SK-N-DZ (cell line): ENCODE measurements around the gene PHLPP1.
A peak's percentile ranks its signal among the peaks of the same experiment; 100 is the strongest.

Experiments
- DNase-seq: peaks from one replicate; pipeline ENCODE4 v3.0.0-alpha.2; 2015; ENCODE audit warnings: low spot score

Gene PHLPP1

GRCh38 chr18:62847081-62847480 lies 131.7 kb downstream of the PHLPP1 start:
- no peak for DNase-seq

DNA sequence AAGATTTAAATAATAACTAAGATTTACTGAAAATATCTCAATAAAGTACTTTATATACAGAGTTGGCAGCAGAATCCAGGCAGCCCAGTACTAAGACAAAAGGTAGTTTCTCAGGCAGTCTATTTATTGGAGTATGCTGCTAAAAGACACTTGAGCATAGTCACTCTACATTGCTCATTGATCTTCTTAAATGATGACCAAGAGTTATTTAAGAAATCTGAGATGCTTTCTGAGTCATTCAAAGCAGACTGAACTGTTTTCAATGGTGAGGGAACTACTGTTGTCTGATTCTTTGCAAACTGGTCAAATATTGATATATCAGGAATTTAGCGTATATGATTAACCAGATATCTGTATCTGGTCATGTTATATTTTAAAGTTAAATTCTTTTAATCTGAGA lies 133.6 kb downstream of the PHLPP1 start:
- DNase-seq = no peak

GRCh38 chr18:62850619-62851306 lies 135.4 kb downstream of the PHLPP1 start:
- DNase-seq = no peak

DNA sequence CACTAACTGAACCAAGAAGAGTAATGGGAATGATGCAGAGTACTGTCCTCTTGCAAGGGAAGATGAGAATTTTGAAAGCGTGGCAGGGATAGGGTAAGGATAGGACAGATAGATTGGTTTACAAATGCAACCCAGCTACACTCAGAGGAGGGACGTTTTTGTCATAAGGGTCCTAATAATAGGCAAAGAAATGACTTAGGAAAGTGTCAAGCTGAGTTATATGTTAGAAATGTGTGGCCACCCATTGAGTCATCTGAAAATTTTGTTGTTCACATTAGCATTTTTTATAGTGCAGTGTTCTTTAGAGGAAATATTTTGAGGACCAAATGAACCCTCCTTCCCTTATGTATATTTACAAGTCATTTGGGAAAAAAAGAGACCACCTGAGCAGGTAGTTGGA lies 137.5 kb downstream of the PHLPP1 start:
- DNase-seq = no peak

GRCh38 chr18:62856294-62856693 lies 141.0 kb downstream of the PHLPP1 start:
- no peak for DNase-seq

DNA sequence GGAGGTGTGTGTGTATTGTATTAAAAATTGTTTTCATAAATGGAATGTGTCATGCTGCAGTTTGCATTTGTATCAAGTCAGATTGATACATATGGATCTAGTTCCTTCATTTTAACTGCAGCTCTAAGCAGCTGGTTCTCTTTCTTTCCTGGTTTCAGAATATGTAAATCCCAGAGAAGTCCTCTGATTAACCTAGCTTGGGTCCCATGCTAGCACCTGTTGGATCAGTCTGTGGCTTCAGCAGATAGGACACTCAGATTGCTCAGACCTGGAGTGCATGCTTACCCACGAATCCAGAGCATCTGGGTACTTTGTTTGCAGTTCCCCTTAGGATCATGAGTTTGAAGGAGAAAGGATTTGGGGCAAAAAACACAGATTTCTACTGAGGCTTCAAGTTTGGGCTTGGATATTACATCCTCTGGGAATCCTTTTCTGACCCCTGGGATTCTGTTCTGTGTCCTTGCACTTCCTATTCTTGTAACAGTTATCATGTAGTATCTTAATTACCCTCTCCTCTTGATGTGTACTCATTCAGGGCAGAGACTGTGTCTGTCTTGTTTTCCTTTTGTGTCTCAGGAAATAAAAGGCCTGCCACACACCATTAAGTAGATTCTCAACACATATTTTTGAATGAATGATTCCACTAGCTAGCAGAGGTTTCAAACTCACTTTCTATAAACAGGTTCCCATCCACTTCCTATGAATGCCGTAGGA lies 142.1 kb downstream of the PHLPP1 start:
- no peak for DNase-seq

DNA sequence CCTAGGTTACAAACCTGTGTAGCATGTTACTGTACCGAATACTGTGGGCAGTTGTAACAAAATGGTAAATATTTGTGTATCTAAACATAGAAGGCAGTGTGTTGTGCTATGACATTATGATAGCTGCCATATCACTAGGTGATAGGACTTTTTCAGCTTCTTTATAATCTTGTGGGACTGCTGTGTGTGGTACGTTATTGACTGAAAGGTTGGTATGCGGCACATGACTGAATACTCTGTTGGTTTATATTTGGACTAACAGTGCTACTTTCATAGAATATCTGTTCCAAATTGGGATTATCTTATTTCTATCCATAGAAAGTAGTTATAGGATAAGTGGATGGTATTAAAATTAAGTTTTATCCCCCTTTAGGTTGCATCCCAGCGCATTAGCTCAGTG lies 144.7 kb downstream of the PHLPP1 start:
- no peak for DNase-seq

- no peak for DNase-seq
These were observed 147.1 kb downstream of the PHLPP1 start for GRCh38 chr18:62862466-62862865.

DNA sequence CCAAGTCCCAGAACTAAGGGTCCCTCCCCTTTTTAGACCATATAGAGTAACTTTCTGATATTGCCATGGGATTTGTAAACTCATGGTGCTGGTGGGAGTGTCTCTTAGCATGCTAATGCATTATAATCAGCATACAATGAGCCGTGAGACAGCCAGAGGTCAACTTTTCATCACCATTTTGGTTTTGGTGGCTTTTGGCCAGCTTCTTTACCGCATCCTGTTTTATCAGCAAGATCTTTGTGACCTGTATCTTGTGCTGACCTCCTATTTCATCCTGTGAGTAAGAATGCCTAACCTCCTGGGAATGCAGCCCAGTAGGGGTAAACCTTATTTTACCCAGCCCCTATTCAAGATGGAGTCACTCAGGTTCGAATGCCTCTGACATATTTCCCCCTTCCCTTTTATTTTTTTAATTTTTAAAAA lies 148.2 kb downstream of the PHLPP1 start:
- no peak for DNase-seq

GRCh38 chr18:62865498-62865897 lies 150.2 kb downstream of the PHLPP1 start:
- DNase-seq = no peak

DNA sequence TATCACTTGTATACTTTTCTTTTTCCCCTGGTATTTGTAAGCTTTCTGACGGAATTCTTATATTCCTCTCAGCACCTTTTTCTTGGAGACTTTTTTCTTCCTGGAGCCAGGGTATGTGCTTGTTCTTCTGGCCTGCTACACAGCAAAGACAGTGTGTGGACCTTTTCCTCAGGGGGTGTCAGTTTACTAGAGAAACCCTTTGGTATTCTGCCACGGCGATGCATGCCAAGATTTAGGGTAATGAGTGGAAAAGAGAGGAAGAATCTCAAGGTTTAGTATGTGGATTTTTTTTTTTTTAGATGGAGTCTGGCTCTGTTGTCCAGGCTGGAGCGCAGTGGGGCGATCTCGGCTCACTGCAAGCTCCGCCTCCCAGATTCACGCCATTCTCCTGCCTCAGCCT lies 152.2 kb downstream of the PHLPP1 start:
- no peak for DNase-seq

DNA sequence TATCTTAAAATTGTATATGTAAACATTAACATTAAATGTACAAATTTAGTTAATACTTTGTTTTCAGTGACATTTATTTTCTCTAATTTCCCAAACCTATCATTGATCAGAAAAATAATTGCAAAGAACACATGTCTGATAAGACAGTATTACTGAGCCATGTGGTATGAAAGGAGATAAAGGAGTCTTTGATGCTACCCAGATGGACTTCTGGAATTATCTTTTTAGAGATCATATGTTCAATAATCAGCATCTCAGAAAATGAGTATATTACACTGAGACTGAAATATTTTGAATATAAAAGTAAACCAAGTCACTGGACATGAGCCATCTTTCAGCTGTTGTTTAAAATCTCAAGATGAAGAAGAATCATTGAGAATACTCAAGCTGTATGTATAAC lies 153.3 kb downstream of the PHLPP1 start:
- peak; percentile 26 for DNase-seq

DNA sequence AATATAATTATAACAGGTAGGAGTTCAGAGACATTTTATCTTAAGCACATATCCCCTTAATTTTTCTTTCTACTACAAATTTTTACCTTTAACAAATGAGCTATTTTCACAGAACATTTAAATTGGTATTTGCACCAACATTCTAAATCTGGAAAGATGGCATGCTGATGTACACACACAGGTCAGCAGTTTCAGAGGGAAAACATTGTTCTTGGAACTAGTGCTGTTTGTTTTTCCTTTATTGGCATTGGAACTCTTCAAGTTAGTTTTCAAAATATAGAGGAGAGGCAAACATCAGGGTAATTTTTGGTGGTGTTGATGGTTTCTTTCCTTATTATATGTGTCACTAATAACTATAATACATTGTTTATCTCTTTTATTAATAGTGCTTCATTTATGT lies 155.3 kb downstream of the PHLPP1 start:
- no peak for DNase-seq

DNA sequence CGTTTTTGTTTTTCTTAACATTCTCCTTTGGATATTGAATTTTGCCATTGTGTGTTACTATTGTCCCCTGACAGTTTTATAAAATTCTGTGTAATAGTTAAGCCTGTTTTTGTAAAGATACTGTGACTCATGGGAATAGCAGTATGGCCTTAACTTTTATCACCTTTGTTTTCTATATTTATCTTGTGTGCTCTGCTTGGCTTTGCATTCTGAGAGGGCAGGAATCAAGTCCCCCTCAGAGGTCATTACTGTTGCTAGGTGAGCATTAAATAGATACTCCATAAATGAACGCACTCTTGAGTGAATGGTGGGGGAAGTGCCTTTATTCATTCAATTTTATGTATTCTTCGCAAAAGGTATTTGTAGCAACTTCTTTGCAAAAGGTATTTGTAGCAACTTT lies 160.0 kb downstream of the PHLPP1 start:
- no peak for DNase-seq

DNA sequence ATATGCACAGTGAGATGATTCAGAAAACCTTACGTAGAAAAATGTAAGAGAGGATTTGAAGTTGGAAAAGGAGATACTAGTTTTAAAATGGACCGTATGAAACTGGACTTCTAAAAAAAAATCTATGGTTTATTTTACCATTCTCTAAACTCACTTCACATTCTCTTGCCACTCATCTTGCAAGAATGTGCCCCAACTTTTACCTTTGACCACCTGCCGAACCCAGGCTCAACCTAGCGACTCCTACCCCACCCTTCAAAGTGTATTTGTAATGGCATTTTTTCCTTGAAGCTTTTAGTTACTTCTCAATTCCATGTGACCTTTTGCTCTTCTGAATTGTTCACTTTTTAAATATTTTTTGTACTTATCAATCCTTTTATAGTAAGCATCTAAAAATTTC lies 160.8 kb downstream of the PHLPP1 start:
- no peak for DNase-seq

DNA sequence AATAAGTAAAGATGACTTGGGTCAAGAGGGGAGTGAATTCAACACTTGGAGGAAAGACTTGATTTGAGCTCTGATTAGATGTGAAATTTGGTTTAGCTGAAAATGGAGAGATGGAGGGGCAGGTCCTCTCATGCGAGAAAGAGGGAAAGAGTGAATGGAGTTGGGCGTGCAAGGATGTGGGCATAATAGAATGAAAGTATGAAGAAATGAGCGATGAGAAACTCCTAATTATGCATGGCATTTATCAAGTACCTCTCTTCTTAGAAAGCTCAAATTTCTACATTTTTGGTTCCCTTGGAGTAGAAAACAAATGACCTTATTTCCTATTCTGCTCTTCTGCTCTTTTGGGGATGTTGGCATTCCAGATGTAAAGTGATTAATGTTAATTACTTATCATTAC lies 161.5 kb downstream of the PHLPP1 start:
- DNase-seq = no peak

GRCh38 chr18:62877411-62878221 lies 162.3 kb downstream of the PHLPP1 start:
- DNase-seq = no peak

DNA sequence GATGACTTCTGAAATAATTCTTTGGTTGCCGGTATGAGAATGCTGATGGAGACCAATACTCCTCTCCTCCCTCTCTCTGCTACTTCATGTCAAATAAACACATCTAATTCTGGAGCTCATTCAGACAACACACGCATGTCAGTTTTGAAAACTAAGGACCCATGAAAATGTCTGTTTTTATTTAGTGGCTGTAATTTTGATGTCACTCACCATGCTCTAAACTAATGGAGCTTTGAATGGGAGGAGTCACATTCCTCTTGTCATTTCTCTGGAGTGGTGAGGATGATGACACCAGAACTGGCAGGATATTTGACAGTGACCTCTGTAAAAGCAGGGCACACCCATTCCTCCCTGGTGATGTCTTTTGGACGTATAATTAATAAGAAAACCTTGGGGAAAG lies 163.0 kb downstream of the PHLPP1 start:
- no peak for DNase-seq

- no peak for DNase-seq
These were observed 164.7 kb downstream of the PHLPP1 start for GRCh38 chr18:62880034-62880433.

DNA sequence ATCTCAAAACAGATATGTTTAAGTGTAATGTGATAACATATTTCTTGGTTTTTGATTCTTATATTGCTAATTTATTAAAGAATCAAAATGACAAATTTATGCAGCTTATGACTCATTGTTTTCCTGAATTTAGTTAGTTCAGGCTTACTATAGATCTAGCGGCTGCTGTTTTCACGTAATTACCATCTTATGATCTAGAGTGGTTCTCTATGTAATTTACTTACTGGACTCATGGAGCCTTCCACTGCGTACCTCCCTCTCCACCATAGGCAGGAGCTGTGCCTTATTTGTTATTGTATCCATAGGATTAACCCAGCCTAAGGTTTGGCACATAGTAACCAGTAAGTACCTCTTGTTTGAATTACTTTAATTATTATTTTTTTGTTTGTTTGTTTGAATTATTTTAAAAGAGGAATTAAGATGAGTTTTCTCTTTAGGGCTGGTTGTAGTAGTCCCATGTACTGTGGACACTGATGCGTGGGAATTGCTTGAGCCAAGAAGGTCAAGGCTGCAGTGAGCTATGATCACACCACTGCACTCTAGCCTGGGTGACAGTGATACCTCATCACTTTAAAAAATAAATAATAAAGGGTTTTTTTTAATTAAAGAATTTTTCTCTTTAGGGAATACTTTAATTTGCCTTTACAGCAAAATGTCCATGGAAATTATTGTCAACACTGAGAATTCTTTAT lies 165.5 kb downstream of the PHLPP1 start:
- DNase-seq = no peak

GRCh38 chr18:62881509-62882016 lies 166.2 kb downstream of the PHLPP1 start:
- no peak for DNase-seq
